Testis (tissue), 3 donors: ENCODE measurements around the gene CAPZA1. TPM values are rescaled to one million over a fixed set of nuclear protein-coding genes. Genes with fewer than 3 reads are reported as not detected.

ENCODE experiments used
- DNase-seq: peaks from one replicate; pipeline ENCODE4 v3.0.0-alpha.2; 2019
- H3K27ac ChIP-seq, 2 donors: fragments of 200-600 bp; sonication (generic); one replicate each; pipeline ENCODE4 v1.5.1; 2019
- H3K27me3 ChIP-seq: fragments of 200-600 bp; sonication (generic); one replicate; pipeline ENCODE4 v1.5.1; 2019
- H3K36me3 ChIP-seq: fragments of 200-600 bp; sonication (generic); one replicate; pipeline ENCODE4 v1.5.1; 2017; ENCODE audit warnings: low read depth; ENCODE audit errors: missing control alignments
- H3K4me1 ChIP-seq: fragments of 200-600 bp; sonication (generic); one replicate; pipeline ENCODE4 v1.5.1; 2019
- H3K4me3 ChIP-seq, 2 donors: fragments of 200-600 bp; sonication (generic); one replicate each; pipeline ENCODE4 v1.5.1; 2017 to 2019
- H3K9me3 ChIP-seq: fragments of 200-600 bp; sonication (generic); one replicate; pipeline ENCODE4 v1.5.1; 2017
- CTCF ChIP-seq, 3 experiments: fragments of 450-650 bp in 2 of 3; fragments of 200-600 bp in 1 of 3; sonication (generic) in 1 of 3; IDR thresholded peaks; one replicate each; pipeline ENCODE4 v1.5.1; 2016 to 2019; ENCODE audit warnings: antibody characterized with exemption in 3 of 3, mild to moderate bottlenecking in 2 of 3, moderate library complexity in 1 of 3
- POLR2A ChIP-seq: fragments of 450-650 bp; IDR thresholded peaks from one replicate; pipeline ENCODE4 v1.6.1; 2017; ENCODE audit warnings: antibody characterized with exemption, mild to moderate bottlenecking, moderate library complexity
- WGBS, 2 donors: methylation state at CpG; one replicate each; pipeline ENCODE4 v1.1.5; 2018; 5-methylcytosine and 5-hydroxymethylcytosine counted together
- intact Hi-C: fragments of 100-400 bp; cut with DNase I; formaldehyde crosslinking; loops from one replicate; pipeline ENCODE4 v1.15.1; 2023; ENCODE audit warnings: low total_unique reads
- polyA plus RNA-seq: library from polyadenylated mRNA; stranded (reverse); fragments of 350-450 nt; fragmentation: Illumina TruSeq; extraction: RNeasy Lipid Tissue Mini Kit (QIAGEN cat#74804); gene quantifications from one replicate; pipeline ENCODE4 v1.2.3, GENCODE V29; 2014; ENCODE audit warnings: low read depth, low replicate concordance; ENCODE audit not compliant: insufficient read depth
- total RNA-seq, 2 donors: library from RNA; depleted of rRNA; stranded (reverse); fragments of >200 nt; gene quantifications; one replicate each; pipeline ENCODE4 v1.2.3, GENCODE V29; 2016

Gene CAPZA1
- total and polyA plus RNA-seq, 3 donors from 2014 or later: 120 to 148 (median 144) TPM

- H3K36me3 ChIP-seq: no peaks in the 10 kb centered on the region
- intact Hi-C loops: no loop called here
Observed at GRCh38 chr1:112581586-112582192, 37.9 kb upstream of the CAPZA1 start.

GRCh38 chr1:112583366-112583765 lies 36.3 kb upstream of the CAPZA1 start:
- H3K36me3 ChIP-seq: no peaks in the 10 kb centered on the region
- H3K27me3 ChIP-seq: no peaks in the 10 kb centered on the region
- H3K27ac ChIP-seq: no peak overlapping the region
- no peak overlapping the region for H3K4me3 ChIP-seq
- H3K9me3 ChIP-seq: no peaks in the 10 kb centered on the region
- intact Hi-C loops: no loop called here
- no peak for TF ChIP-seq POLR2A
- no peak for TF ChIP-seq CTCF (IDR thresholded peaks at IDR 0.05)
- DNase-seq: no peak
- H3K4me1 ChIP-seq: no peaks in the 10 kb centered on the region

More at GRCh38 chr1:112581586-112582192, 37.9 kb upstream of the CAPZA1 start:
- Histone ChIP-seq H3K4me3 (no peak overlapping the region), H3K9me3 (no peaks in the 10 kb centered on the region), H3K27me3 (no peaks in the 10 kb centered on the region), H3K4me1 (no peaks in the 10 kb centered on the region), H3K27ac (no peak overlapping the region)
- no peak for TF ChIP-seq POLR2A
- TF ChIP-seq CTCF (IDR thresholded peaks at IDR 0.05): no peak
- no peak for DNase-seq

GRCh38 chr1:112589766-112590165 lies 29.9 kb upstream of the CAPZA1 start:
- H3K4me3 ChIP-seq: no peak overlapping the region
- 83 to 92% methylated on average over 1 of the region's 1 CpG for WGBS, 2 donors
- intact Hi-C loops: no loop called here
- H3K4me1 ChIP-seq: no peaks in the 10 kb centered on the region
- H3K9me3 ChIP-seq: no peaks in the 10 kb centered on the region
- no peak overlapping the region for H3K27ac ChIP-seq
- DNase-seq: no peak
- H3K36me3 ChIP-seq: no peaks in the 10 kb centered on the region
- no peaks in the 10 kb centered on the region for H3K27me3 ChIP-seq
- no peak for TF ChIP-seq CTCF (IDR thresholded peaks at IDR 0.05)
- TF ChIP-seq POLR2A: no peak

GRCh38 chr1:112594208-112594876 lies 25.3 kb upstream of the CAPZA1 start:
- H3K36me3 ChIP-seq: no peaks in the 10 kb centered on the region
- intact Hi-C loops: no loop called here

More at GRCh38 chr1:112594208-112594876, 25.3 kb upstream of the CAPZA1 start:
- Histone ChIP-seq H3K27me3 (no peaks in the 10 kb centered on the region), H3K4me3 (no peak overlapping the region), H3K4me1 (no peaks in the 10 kb centered on the region), H3K9me3 (no peaks in the 10 kb centered on the region), H3K27ac (no peak overlapping the region)
- DNase-seq: no peak
- TF ChIP-seq POLR2A: no peak
- no peak for TF ChIP-seq CTCF (IDR thresholded peaks at IDR 0.05)
- WGBS, 2 donors: 70 to 72% methylated on average over 3 of the region's 3 CpGs
